PC-9 (cell line): Measurements from ENCODE around the gene MTREX. TPM values are rescaled to one million over a fixed set of nuclear protein-coding genes. Genes with fewer than 3 reads are reported as not detected.

Experiments used
- BruUV-seq: library from RNA; stranded (reverse); fragments of 400-500 nt; replicated peaks from 2 replicates; lab custom pipeline; 2021; lab: Mats Ljungman, UMichigan
- CTCF ChIA-PET: fragments of 300-600 bp; sonication (Branson Sonifier 250); formaldehyde crosslinking; loops from one replicate; lab custom pipeline; 2022; ENCODE audit warnings: antibody characterized with exemption; lab: Charles Lee
- POLR2A ChIA-PET: fragments of 300-600 bp; sonication (Branson Sonifier 250); formaldehyde crosslinking; loops from one replicate; lab custom pipeline; 2022; ENCODE audit warnings: antibody characterized with exemption; ENCODE audit not compliant: unreplicated experiment; lab: Charles Lee
- DNase-seq, 2 experiments: peaks; one replicate each; pipeline versions ENCODE4 v3.0.0 to v3.0.0-alpha.2; 2015 to 2022; ENCODE audit warnings: mixed read lengths in 1 of 2
- H2AFZ ChIP-seq: fragments of 200-600 bp; sonication (generic); 2 replicates; pipeline ENCODE4 v1.8.1; 2017; ENCODE audit warnings: antibody characterized with exemption
- H3F3A ChIP-seq: fragments of 200-600 bp; sonication (generic); 2 replicates; pipeline ENCODE4 v1.8.1; 2017; ENCODE audit warnings: antibody characterized with exemption, mild to moderate bottlenecking, low read depth; ENCODE audit not compliant: insufficient read depth
- H3K27ac ChIP-seq: fragments of 200-600 bp; sonication (generic); 2 replicates; pipeline ENCODE4 v1.6.1; 2016; ENCODE audit warnings: mixed run types
- H3K27me3 ChIP-seq: fragments of 200-600 bp; sonication (generic); 2 replicates; pipeline ENCODE4 v1.6.1; 2016; ENCODE audit warnings: low read depth, mixed run types; ENCODE audit not compliant: insufficient read depth
- H3K36me3 ChIP-seq: fragments of 200-600 bp; sonication (generic); 2 replicates; pipeline ENCODE4 v1.6.1; 2016; ENCODE audit warnings: low read depth, mixed run types
- H3K4me1 ChIP-seq: fragments of 200-600 bp; sonication (generic); replicated peaks from 2 replicates; pipeline ENCODE4 v1.6.1; 2016; ENCODE audit warnings: mixed run types; ENCODE audit not compliant: insufficient read depth
- H3K4me2 ChIP-seq: fragments of 200-600 bp; sonication (generic); 2 replicates; pipeline ENCODE4 v1.6.1; 2017; ENCODE audit warnings: mixed run types
- H3K4me3 ChIP-seq: fragments of 200-600 bp; sonication (generic); 2 replicates; pipeline ENCODE4 v1.6.1; 2016; ENCODE audit warnings: mixed run types
- H3K79me2 ChIP-seq: fragments of 200-600 bp; sonication (generic); 2 replicates; pipeline ENCODE4 v1.6.1; 2017; ENCODE audit warnings: low read depth, mixed run types
- H3K9me2 ChIP-seq: fragments of 200-600 bp; sonication (generic); 2 replicates; pipeline ENCODE4 v1.8.1; 2017; ENCODE audit warnings: mild to moderate bottlenecking; ENCODE audit not compliant: insufficient read depth
- H3K9me3 ChIP-seq: fragments of 200-600 bp; sonication (generic); 2 replicates; pipeline ENCODE4 v1.8.1; 2016; ENCODE audit warnings: low read depth; ENCODE audit not compliant: insufficient read depth
- H4K20me1 ChIP-seq: fragments of 200-600 bp; sonication (generic); 2 replicates; pipeline ENCODE4 v1.8.1; 2017; ENCODE audit not compliant: insufficient read depth
- CTCF ChIP-seq: fragments of 200-600 bp; sonication (generic); conservative IDR thresholded peaks from 2 replicates; pipeline ENCODE4 v1.6.1; 2017; ENCODE audit warnings: mixed run types, antibody characterized with exemption, mild to moderate bottlenecking, moderate library complexity
- EZH2 ChIP-seq: fragments of 200-600 bp; sonication (generic); IDR thresholded peaks from 2 replicates; pipeline ENCODE4 v1.8.0; 2017; ENCODE audit warnings: antibody characterized with exemption, low read depth
- intact Hi-C: fragments of 100-400 bp; cut with micrococcal nuclease; formaldehyde crosslinking; loops from one replicate; pipeline ENCODE4 v1.10.0; 2022; ENCODE audit not compliant: unreplicated experiment
- total RNA-seq: library from RNA; stranded (reverse); gene quantifications from 2 replicates; pipeline ENCODE4 v1.2.3, GENCODE V29; 2021

The MTREX gene
- total RNA-seq, 1 experiment from 2014 or later, result 56.7 TPM

- Histone ChIP-seq H3K4me3 (no peak overlapping the region), H3K79me2 (peaks cover 15% of the 10 kb centered on the region; the same call in 1 of the 2 replicates), H4K20me1 (no peaks in the 10 kb centered on the region; the same call in none of the 2 replicates), H3K4me2 (no peak overlapping the region), H3K27ac (no peak overlapping the region), H3K4me1 (no peaks in the 10 kb centered on the region), H3K9me2 (no peaks in the 10 kb centered on the region), H3K9me3 (no peaks in the 10 kb centered on the region), H3F3A (peaks cover 6% of the 10 kb centered on the region; the same call in 1 of the 2 replicates), H3K27me3 (no peaks in the 10 kb centered on the region), H2AFZ (no peak overlapping the region), H3K36me3 (peaks cover 2% of the 10 kb centered on the region; the same call in 1 of the 2 replicates)
- TF ChIP-seq CTCF (no peak), EZH2 (no peak)
- ChIA-PET CTCF (no interaction called here), POLR2A (interaction anchor here (0.6 to 0.7 kb wide), 2 partner anchors 43 to 106 kb away, joined by 3 to 6 read pairs; partner anchors contain the start of gene CCNO)
- BruUV-seq, result no TSS peak
- DNase-seq, result no peak
- intact Hi-C loops, result loop anchor here (5.0 kb wide), 1 partner anchor 583 kb away; no protein-coding TSS in a partner anchor
Measured at GRCh38 chr5:55338810-55339243, 31.0 kb downstream of the MTREX start.

- Histone ChIP-seq H3K9me3 (no peaks in the 10 kb centered on the region), H3F3A (peaks cover 7% of the 10 kb centered on the region; the same call in 1 of the 2 replicates), H3K4me1 (no peaks in the 10 kb centered on the region), H3K36me3 (peaks cover 20% of the 10 kb centered on the region), H4K20me1 (no peaks in the 10 kb centered on the region; the same call in none of the 2 replicates), H3K9me2 (no peaks in the 10 kb centered on the region), H3K4me3 (no peak overlapping the region), H2AFZ (no peak overlapping the region), H3K4me2 (no peak overlapping the region), H3K79me2 (0 out of 2 replicates have a peak, but pooled peaks cover 8% of the 10 kb centered on the region), H3K27me3 (no peaks in the 10 kb centered on the region), H3K27ac (peak overlapping the region; percentile 1; the same call in 1 of the 2 replicates)
- POLR2A ChIA-PET, result no interaction called here
- intact Hi-C loops, result no loop called here
- BruUV-seq, result no TSS peak
- no peak for TF ChIP-seq EZH2
- no peak for TF ChIP-seq CTCF
- CTCF ChIA-PET, result interaction anchor here (1.0 kb wide), 1 partner anchor 609 kb away, joined by 3 read pairs; no protein-coding TSS in a partner anchor
- no peak for DNase-seq
Measured at GRCh38 chr5:55343107-55343506, 35.3 kb downstream of the MTREX start.

- no peak overlapping the region for H3K4me2 ChIP-seq
- H3F3A ChIP-seq, result peaks cover 7% of the 10 kb centered on the region; the same call in 1 of the 2 replicates
- ChIA-PET POLR2A (no interaction called here), CTCF (interaction anchor here (0.7 kb wide), 1 partner anchor 61 kb away, joined by 3 read pairs; no protein-coding TSS in a partner anchor)
- H3K27ac ChIP-seq, result peak overlapping the region; percentile 1; the same call in 1 of the 2 replicates
- intact Hi-C loops, result loop anchor here (1.0 kb wide), 1 partner anchor 351 kb away; no protein-coding TSS in a partner anchor
- H2AFZ ChIP-seq, result no peak overlapping the region
- no TSS peak for BruUV-seq
- no peak for TF ChIP-seq EZH2
- no peak for TF ChIP-seq CTCF
- no peaks in the 10 kb centered on the region for H3K9me3 ChIP-seq
- H3K27me3 ChIP-seq, result no peaks in the 10 kb centered on the region
- no peaks in the 10 kb centered on the region; the same call in none of the 2 replicates for H4K20me1 ChIP-seq
- peaks cover 24% of the 10 kb centered on the region for H3K36me3 ChIP-seq
- H3K79me2 ChIP-seq, result 0 out of 2 replicates have a peak, but pooled peaks cover 3% of the 10 kb centered on the region
- no peak overlapping the region for H3K4me3 ChIP-seq
- DNase-seq, result no peak
- H3K9me2 ChIP-seq, result no peaks in the 10 kb centered on the region
- H3K4me1 ChIP-seq, result no peaks in the 10 kb centered on the region
Measured at GRCh38 chr5:55343609-55344008, 35.8 kb downstream of the MTREX start.
